ENCODE measurements around the gene SLC27A1.
"Not testable (repeated sequence)": the region's sequence is repeated elsewhere in the genome, so short reads cannot be mapped to it uniquely, and the experiment has no call there.

Gene SLC27A1

GRCh38 chr19:17543986-17544385 lies 73.7 kb downstream of the SLC27A1 start:
- H3K36me3 ChIP-seq (ENCODE audit: insufficient read depth, low read length), result no peaks in the 10 kb centered on the region
- H3K27me3 ChIP-seq (ENCODE audit: insufficient read depth, low read length), result no peaks in the 10 kb centered on the region
- no peak overlapping the region for H3K9ac ChIP-seq (ENCODE audit: low read depth, low read length)
- H3K4me3 ChIP-seq (ENCODE audit: low read length), result no peak overlapping the region
- H3K9me3 ChIP-seq (ENCODE audit: insufficient read depth, low read depth, low read length), result no peaks in the 10 kb centered on the region
- H3K27ac ChIP-seq (ENCODE audit: low read depth, low read length), result no peak overlapping the region
- WGBS, result 78% methylated on average over 4 of the region's 4 CpGs
- no peaks in the 10 kb centered on the region for H3K4me1 ChIP-seq (ENCODE audit: insufficient read depth, low read length)

GRCh38 chr19:17544418-17544817 lies 74.1 kb downstream of the SLC27A1 start:
- Histone ChIP-seq H3K9me3 (ENCODE audit: insufficient read depth, low read depth, low read length) (no peaks in the 10 kb centered on the region), H3K4me3 (ENCODE audit: low read length) (no peak overlapping the region), H3K27ac (ENCODE audit: low read depth, low read length) (no peak overlapping the region), H3K27me3 (ENCODE audit: insufficient read depth, low read length) (no peaks in the 10 kb centered on the region), H3K9ac (ENCODE audit: low read depth, low read length) (no peak overlapping the region), H3K36me3 (ENCODE audit: insufficient read depth, low read length) (no peaks in the 10 kb centered on the region), H3K4me1 (ENCODE audit: insufficient read depth, low read length) (no peaks in the 10 kb centered on the region)
- 81% methylated on average over 4 of the region's 4 CpGs for WGBS

- H3K4me3 ChIP-seq (ENCODE audit: low read length), result no peak overlapping the region
- H3K9ac ChIP-seq (ENCODE audit: low read depth, low read length), result no peak overlapping the region
- H3K4me1 ChIP-seq (ENCODE audit: insufficient read depth, low read length), result peaks cover under 1% of the 10 kb centered on the region; the same call in 1 of the 2 replicates
- H3K9me3 ChIP-seq (ENCODE audit: insufficient read depth, low read depth, low read length), result no peaks in the 10 kb centered on the region
- 88% methylated on average over 6 of the region's 6 CpGs for WGBS
- H3K27me3 ChIP-seq (ENCODE audit: insufficient read depth, low read length), result no peaks in the 10 kb centered on the region
- no peaks in the 10 kb centered on the region for H3K36me3 ChIP-seq (ENCODE audit: insufficient read depth, low read length)
- no peak overlapping the region for H3K27ac ChIP-seq (ENCODE audit: low read depth, low read length)
Observed at GRCh38 chr19:17548145-17548544, 77.8 kb downstream of the SLC27A1 start.

- WGBS, result 83% methylated on average over 5 of the region's 5 CpGs
- Histone ChIP-seq H3K9ac (ENCODE audit: low read depth, low read length) (no peak overlapping the region), H3K4me1 (ENCODE audit: insufficient read depth, low read length) (peaks cover 5% of the 10 kb centered on the region; the same call in 1 of the 2 replicates), H3K27me3 (ENCODE audit: insufficient read depth, low read length) (no peaks in the 10 kb centered on the region), H3K4me3 (ENCODE audit: low read length) (no peak overlapping the region), H3K27ac (ENCODE audit: low read depth, low read length) (no peak overlapping the region), H3K36me3 (ENCODE audit: insufficient read depth, low read length) (no peaks in the 10 kb centered on the region), H3K9me3 (ENCODE audit: insufficient read depth, low read depth, low read length) (no peaks in the 10 kb centered on the region)
Observed at GRCh38 chr19:17549085-17549740, 78.9 kb downstream of the SLC27A1 start.

- 90% methylated on average over 3 of the region's 4 CpGs for WGBS
- Histone ChIP-seq H3K36me3 (ENCODE audit: insufficient read depth, low read length) (no peaks in the 10 kb centered on the region), H3K27me3 (ENCODE audit: insufficient read depth, low read length) (no peaks in the 10 kb centered on the region), H3K4me3 (ENCODE audit: low read length) (no peak overlapping the region), H3K9me3 (ENCODE audit: insufficient read depth, low read depth, low read length) (no peaks in the 10 kb centered on the region), H3K27ac (ENCODE audit: low read depth, low read length) (no peak overlapping the region), H3K4me1 (ENCODE audit: insufficient read depth, low read length) (peaks cover 5% of the 10 kb centered on the region; the same call in 1 of the 2 replicates), H3K9ac (ENCODE audit: low read depth, low read length) (no peak overlapping the region)
Observed at GRCh38 chr19:17550076-17550667, 79.8 kb downstream of the SLC27A1 start.

- H3K9me3 ChIP-seq (ENCODE audit: insufficient read depth, low read depth, low read length); H3K4me3 ChIP-seq (ENCODE audit: low read length); H3K27me3 ChIP-seq (ENCODE audit: insufficient read depth, low read length); H3K27ac ChIP-seq (ENCODE audit: low read depth, low read length); H3K36me3 ChIP-seq (ENCODE audit: insufficient read depth, low read length); H3K9ac ChIP-seq (ENCODE audit: low read depth, low read length); H3K4me1 ChIP-seq (ENCODE audit: insufficient read depth, low read length): not testable (repeated sequence)
- WGBS, result 100% methylated on average over 4 of the region's 4 CpGs
Observed at GRCh38 chr19:17552735-17553134, 82.4 kb downstream of the SLC27A1 start.

- peaks cover 5% of the 10 kb centered on the region; the same call in 1 of the 2 replicates for H3K4me1 ChIP-seq (ENCODE audit: insufficient read depth, low read length)
- H3K4me3 ChIP-seq (ENCODE audit: low read length), result no peak overlapping the region; the same call in 1 of the 2 replicates
- H3K9ac ChIP-seq (ENCODE audit: low read depth, low read length), result no peak overlapping the region
- WGBS, result 34% methylated on average over 7 of the region's 7 CpGs
- H3K36me3 ChIP-seq (ENCODE audit: insufficient read depth, low read length), result no peaks in the 10 kb centered on the region
- H3K27me3 ChIP-seq (ENCODE audit: insufficient read depth, low read length), result no peaks in the 10 kb centered on the region
- no peaks in the 10 kb centered on the region for H3K9me3 ChIP-seq (ENCODE audit: insufficient read depth, low read depth, low read length)
- peak overlapping the region; percentile 62; the same call in 1 of the 2 replicates for H3K27ac ChIP-seq (ENCODE audit: low read depth, low read length)
Observed at GRCh38 chr19:17553256-17553655, 82.9 kb downstream of the SLC27A1 start.

GRCh38 chr19:17554968-17555479 lies 84.7 kb downstream of the SLC27A1 start:
- Histone ChIP-seq H3K27ac (ENCODE audit: low read depth, low read length) (no peak overlapping the region), H3K27me3 (ENCODE audit: insufficient read depth, low read length) (no peaks in the 10 kb centered on the region), H3K4me3 (ENCODE audit: low read length) (peak overlapping the region; percentile 92), H3K9me3 (ENCODE audit: insufficient read depth, low read depth, low read length) (no peaks in the 10 kb centered on the region), H3K9ac (ENCODE audit: low read depth, low read length) (no peak overlapping the region), H3K36me3 (ENCODE audit: insufficient read depth, low read length) (peaks cover 10% of the 10 kb centered on the region), H3K4me1 (ENCODE audit: insufficient read depth, low read length) (peaks cover 5% of the 10 kb centered on the region; the same call in 1 of the 2 replicates)
- 16% methylated on average over 19 of the region's 19 CpGs for WGBS

- under 1% methylated on average over 64 of the region's 64 CpGs for WGBS
Observed at GRCh38 chr19:17555480-17555928, 85.2 kb downstream of the SLC27A1 start, which contains the start of gene COLGALT1. TSS of gene COLGALT1 (plus strand) at chr19:17555649. CDS start at chr19:17555714, 65 bp downstream.

More at GRCh38 chr19:17555480-17555928, 85.2 kb downstream of the SLC27A1 start, which contains the start of gene COLGALT1:
- Histone ChIP-seq H3K36me3 (ENCODE audit: insufficient read depth, low read length) (peaks cover 15% of the 10 kb centered on the region), H3K27ac (ENCODE audit: low read depth, low read length) (no peak within 1 kb of the TSS), H3K9me3 (ENCODE audit: insufficient read depth, low read depth, low read length) (no peaks in the 10 kb centered on the region), H3K9ac (ENCODE audit: low read depth, low read length) (peak within 1 kb of the TSS; percentile 78), H3K4me3 (ENCODE audit: low read length) (peak within 1 kb of the TSS; percentile 92), H3K4me1 (ENCODE audit: insufficient read depth, low read length) (peaks cover 5% of the 10 kb centered on the region; the same call in 1 of the 2 replicates), H3K27me3 (ENCODE audit: insufficient read depth, low read length) (no peaks in the 10 kb centered on the region)

Data from HUES64 (cell line).